K562 (cell line): ENCODE measurements around the gene CSF1.

Experiments used
- CHD7 ChIP-seq: fragments of 200-600 bp; sonication (generic); IDR thresholded peaks from one replicate; pipeline ENCODE4 v1.6.1; 2012; ENCODE audit warnings: mild to moderate bottlenecking, low read depth, low read length, inconsistent platforms
- POLR2AphosphoS5 ChIP-seq: IDR thresholded peaks from 2 replicates; pipeline ENCODE4 v1.6.1; 2011; ENCODE audit warnings: mild to moderate bottlenecking, low read depth, low read length, moderate library complexity; ENCODE audit not compliant: control insufficient read depth, insufficient read depth
- ZNF24 ChIP-seq: fragments of 450-650 bp; IDR thresholded peaks from 2 replicates; pipeline ENCODE4 v1.6.1; 2016
- ZNF75A ChIP-seq: fragments of 450-650 bp; formaldehyde crosslinking; IDR thresholded peaks from 2 replicates; pipeline ENCODE4 v1.4.0; 2020; ENCODE audit warnings: mild to moderate bottlenecking
- TF ChIP-seq, protein P1 (sequence below), 3 experiments: IDR thresholded peaks in 2 of 3; conservative IDR thresholded peaks in 1 of 3; 2 replicates each; pipeline ENCODE4 v1.5.1; 2011 to 2012; ENCODE audit warnings: low read length in 3 of 3, mild to moderate bottlenecking in 3 of 3, control low read depth in 2 of 3, improper control_type of control experiment in 1 of 3, inconsistent platforms in 1 of 3, low read depth in 1 of 3, mixed read lengths in 1 of 3, moderate library complexity in 1 of 3; ENCODE audit not compliant: insufficient read depth in 2 of 3
- TF ChIP-seq, protein P2 (sequence below): sonication (generic); formaldehyde crosslinking; IDR thresholded peaks from 2 replicates; pipeline ENCODE4 v1.8.0; 2022; ENCODE audit warnings: mild to moderate bottlenecking, missing genetic modification reagents

- TF ChIP-seq CHD7 (no peak), ZNF75A (CRISPR knock-in tag) (no peak), ZNF24 (no peak), POLR2AphosphoS5 (no peak)
- TF ChIP-seq, protein P1, sequence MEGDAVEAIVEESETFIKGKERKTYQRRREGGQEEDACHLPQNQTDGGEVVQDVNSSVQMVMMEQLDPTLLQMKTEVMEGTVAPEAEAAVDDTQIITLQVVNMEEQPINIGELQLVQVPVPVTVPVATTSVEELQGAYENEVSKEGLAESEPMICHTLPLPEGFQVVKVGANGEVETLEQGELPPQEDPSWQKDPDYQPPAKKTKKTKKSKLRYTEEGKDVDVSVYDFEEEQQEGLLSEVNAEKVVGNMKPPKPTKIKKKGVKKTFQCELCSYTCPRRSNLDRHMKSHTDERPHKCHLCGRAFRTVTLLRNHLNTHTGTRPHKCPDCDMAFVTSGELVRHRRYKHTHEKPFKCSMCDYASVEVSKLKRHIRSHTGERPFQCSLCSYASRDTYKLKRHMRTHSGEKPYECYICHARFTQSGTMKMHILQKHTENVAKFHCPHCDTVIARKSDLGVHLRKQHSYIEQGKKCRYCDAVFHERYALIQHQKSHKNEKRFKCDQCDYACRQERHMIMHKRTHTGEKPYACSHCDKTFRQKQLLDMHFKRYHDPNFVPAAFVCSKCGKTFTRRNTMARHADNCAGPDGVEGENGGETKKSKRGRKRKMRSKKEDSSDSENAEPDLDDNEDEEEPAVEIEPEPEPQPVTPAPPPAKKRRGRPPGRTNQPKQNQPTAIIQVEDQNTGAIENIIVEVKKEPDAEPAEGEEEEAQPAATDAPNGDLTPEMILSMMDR (IDR thresholded peaks at IDR 0.05 in 2 of 3, conservative IDR thresholded peaks at IDR 0.05 in 1 of 3; ENCODE audit: insufficient read depth in 2 of 3, low read depth in 1 of 3, low read length in 3 of 3), result no peak
- TF ChIP-seq, protein P2, sequence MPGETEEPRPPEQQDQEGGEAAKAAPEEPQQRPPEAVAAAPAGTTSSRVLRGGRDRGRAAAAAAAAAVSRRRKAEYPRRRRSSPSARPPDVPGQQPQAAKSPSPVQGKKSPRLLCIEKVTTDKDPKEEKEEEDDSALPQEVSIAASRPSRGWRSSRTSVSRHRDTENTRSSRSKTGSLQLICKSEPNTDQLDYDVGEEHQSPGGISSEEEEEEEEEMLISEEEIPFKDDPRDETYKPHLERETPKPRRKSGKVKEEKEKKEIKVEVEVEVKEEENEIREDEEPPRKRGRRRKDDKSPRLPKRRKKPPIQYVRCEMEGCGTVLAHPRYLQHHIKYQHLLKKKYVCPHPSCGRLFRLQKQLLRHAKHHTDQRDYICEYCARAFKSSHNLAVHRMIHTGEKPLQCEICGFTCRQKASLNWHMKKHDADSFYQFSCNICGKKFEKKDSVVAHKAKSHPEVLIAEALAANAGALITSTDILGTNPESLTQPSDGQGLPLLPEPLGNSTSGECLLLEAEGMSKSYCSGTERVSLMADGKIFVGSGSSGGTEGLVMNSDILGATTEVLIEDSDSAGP, result no peak
Measured at GRCh38 chr1:109978761-109979488, 68.3 kb downstream of the CSF1 start.
